Measurements from ENCODE around the gene SOX18.

- no peak for TF ChIP-seq CTCF (IDR thresholded peaks at IDR 0.05; ENCODE audit: low read depth, low read length)
- no peak for TF ChIP-seq POLR2A (IDR thresholded peaks at IDR 0.05; ENCODE audit: extremely low read depth, insufficient read length)
- no peak for TF ChIP-seq MYC (IDR thresholded peaks at IDR 0.05; ENCODE audit: low read depth, low read length)
- no peak for TF ChIP-seq MAX (IDR thresholded peaks at IDR 0.05; ENCODE audit: low read depth, low read length)
Measured at GRCh38 chr20:64068386-64069208, 19.2 kb upstream of the SOX18 start.
